ENCODE data around the gene PLXNB1. TPM values are rescaled to one million over a fixed set of nuclear protein-coding genes. Genes with fewer than 3 reads are reported as not detected.
A peak's percentile ranks its signal among the peaks of the same experiment; 100 is the strongest.

The PLXNB1 gene
- total and polyA plus RNA-seq, 2 of the 13 experiments (the other 11 are each of a cell fraction or from before 2014, with no cell fraction given) = 86.0 to 143 TPM

DNA sequence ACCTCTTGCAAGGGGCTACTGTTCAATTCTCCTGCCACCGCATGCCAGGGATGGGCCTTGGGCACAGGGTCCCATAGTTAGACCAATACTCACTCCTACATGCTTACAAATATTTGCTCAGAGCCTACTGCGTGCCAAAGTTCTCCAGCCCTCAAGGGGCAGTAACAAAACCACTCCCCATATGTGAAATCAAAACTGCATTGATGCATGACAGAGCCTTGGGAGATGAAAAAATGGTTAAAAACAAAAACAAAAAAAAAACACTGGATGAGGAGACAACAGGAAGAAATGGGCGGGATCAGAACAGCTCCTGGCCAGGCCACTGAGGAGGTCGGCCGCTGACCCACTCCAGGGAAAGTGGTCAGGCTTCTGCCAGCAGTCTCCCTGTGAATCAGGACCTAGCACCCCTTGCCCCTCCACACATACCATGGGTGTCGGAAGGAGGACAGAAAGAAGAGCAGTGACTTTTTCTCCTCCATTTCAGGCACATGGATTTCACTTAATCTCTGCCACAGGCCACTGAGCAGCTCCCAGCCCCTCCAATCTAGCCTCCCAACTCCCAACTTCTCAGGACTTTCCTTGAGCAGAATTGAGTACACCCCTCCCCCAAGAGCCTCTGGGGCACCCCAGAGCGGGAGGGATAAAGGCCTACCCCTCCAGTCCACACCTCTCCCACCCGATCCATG, 2.8 kb downstream of the PLXNB1 start (continued):
- TF ChIP-seq, protein P1, sequence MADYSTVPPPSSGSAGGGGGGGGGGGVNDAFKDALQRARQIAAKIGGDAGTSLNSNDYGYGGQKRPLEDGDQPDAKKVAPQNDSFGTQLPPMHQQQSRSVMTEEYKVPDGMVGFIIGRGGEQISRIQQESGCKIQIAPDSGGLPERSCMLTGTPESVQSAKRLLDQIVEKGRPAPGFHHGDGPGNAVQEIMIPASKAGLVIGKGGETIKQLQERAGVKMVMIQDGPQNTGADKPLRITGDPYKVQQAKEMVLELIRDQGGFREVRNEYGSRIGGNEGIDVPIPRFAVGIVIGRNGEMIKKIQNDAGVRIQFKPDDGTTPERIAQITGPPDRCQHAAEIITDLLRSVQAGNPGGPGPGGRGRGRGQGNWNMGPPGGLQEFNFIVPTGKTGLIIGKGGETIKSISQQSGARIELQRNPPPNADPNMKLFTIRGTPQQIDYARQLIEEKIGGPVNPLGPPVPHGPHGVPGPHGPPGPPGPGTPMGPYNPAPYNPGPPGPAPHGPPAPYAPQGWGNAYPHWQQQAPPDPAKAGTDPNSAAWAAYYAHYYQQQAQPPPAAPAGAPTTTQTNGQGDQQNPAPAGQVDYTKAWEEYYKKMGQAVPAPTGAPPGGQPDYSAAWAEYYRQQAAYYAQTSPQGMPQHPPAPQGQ (CRISPR knock-in tag; IDR thresholded peaks at IDR 0.05; ENCODE audit: borderline replicate concordance) = no peak
- TF ChIP-seq KLF16 (CRISPR knock-in tag; IDR thresholded peaks at IDR 0.05) (peak in 1 of 2 experiments; percentile 45; a peak in 1 of 4 replicates), KDM5A (IDR thresholded peaks at IDR 0.05; ENCODE audit: borderline replicate concordance, low read length) (no peak), DPF2 (CRISPR knock-in tag; IDR thresholded peaks at IDR 0.05; ENCODE audit: borderline replicate concordance, low read depth) (no peak), ZNF224 (CRISPR knock-in tag; IDR thresholded peaks at IDR 0.05) (no peak), ZNF782 (CRISPR knock-in tag; IDR thresholded peaks at IDR 0.05; ENCODE audit: borderline replicate concordance) (no peak), KDM5B (CRISPR knock-in tag; IDR thresholded peaks at IDR 0.05; ENCODE audit: borderline replicate concordance) (0 out of 2 replicates have a peak, but pooled peaks have one; percentile 39), SIX4 (CRISPR knock-in tag; IDR thresholded peaks at IDR 0.05) (no peak), ZBTB7A (CRISPR knock-in tag; IDR thresholded peaks at IDR 0.05) (no peak), HDAC6 (IDR thresholded peaks at IDR 0.05; ENCODE audit: low read depth, low read length) (no peak), NFKB2 (CRISPR knock-in tag; IDR thresholded peaks at IDR 0.05; ENCODE audit: borderline replicate concordance) (no peak), RFX1 (IDR thresholded peaks at IDR 0.05) (no peak)
- TF ChIP-seq, protein P2, sequence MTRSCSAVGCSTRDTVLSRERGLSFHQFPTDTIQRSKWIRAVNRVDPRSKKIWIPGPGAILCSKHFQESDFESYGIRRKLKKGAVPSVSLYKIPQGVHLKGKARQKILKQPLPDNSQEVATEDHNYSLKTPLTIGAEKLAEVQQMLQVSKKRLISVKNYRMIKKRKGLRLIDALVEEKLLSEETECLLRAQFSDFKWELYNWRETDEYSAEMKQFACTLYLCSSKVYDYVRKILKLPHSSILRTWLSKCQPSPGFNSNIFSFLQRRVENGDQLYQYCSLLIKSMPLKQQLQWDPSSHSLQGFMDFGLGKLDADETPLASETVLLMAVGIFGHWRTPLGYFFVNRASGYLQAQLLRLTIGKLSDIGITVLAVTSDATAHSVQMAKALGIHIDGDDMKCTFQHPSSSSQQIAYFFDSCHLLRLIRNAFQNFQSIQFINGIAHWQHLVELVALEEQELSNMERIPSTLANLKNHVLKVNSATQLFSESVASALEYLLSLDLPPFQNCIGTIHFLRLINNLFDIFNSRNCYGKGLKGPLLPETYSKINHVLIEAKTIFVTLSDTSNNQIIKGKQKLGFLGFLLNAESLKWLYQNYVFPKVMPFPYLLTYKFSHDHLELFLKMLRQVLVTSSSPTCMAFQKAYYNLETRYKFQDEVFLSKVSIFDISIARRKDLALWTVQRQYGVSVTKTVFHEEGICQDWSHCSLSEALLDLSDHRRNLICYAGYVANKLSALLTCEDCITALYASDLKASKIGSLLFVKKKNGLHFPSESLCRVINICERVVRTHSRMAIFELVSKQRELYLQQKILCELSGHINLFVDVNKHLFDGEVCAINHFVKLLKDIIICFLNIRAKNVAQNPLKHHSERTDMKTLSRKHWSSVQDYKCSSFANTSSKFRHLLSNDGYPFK (CRISPR knock-in tag; IDR thresholded peaks at IDR 0.05; ENCODE audit: borderline replicate concordance) = no peak
- TF ChIP-seq, protein P3, sequence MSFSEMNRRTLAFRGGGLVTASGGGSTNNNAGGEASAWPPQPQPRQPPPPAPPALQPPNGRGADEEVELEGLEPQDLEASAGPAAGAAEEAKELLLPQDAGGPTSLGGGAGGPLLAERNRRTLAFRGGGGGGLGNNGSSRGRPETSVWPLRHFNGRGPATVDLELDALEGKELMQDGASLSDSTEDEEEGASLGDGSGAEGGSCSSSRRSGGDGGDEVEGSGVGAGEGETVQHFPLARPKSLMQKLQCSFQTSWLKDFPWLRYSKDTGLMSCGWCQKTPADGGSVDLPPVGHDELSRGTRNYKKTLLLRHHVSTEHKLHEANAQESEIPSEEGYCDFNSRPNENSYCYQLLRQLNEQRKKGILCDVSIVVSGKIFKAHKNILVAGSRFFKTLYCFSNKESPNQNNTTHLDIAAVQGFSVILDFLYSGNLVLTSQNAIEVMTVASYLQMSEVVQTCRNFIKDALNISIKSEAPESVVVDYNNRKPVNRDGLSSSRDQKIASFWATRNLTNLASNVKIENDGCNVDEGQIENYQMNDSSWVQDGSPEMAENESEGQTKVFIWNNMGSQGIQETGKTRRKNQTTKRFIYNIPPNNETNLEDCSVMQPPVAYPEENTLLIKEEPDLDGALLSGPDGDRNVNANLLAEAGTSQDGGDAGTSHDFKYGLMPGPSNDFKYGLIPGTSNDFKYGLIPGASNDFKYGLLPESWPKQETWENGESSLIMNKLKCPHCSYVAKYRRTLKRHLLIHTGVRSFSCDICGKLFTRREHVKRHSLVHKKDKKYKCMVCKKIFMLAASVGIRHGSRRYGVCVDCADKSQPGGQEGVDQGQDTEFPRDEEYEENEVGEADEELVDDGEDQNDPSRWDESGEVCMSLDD (CRISPR knock-in tag; IDR thresholded peaks at IDR 0.05; ENCODE audit: borderline replicate concordance) = no peak
- TF ChIP-seq, protein P4, sequence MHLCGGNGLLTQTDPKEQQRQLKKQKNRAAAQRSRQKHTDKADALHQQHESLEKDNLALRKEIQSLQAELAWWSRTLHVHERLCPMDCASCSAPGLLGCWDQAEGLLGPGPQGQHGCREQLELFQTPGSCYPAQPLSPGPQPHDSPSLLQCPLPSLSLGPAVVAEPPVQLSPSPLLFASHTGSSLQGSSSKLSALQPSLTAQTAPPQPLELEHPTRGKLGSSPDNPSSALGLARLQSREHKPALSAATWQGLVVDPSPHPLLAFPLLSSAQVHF (CRISPR knock-in tag; IDR thresholded peaks at IDR 0.05) = no peak
- TF ChIP-seq, protein P5, sequence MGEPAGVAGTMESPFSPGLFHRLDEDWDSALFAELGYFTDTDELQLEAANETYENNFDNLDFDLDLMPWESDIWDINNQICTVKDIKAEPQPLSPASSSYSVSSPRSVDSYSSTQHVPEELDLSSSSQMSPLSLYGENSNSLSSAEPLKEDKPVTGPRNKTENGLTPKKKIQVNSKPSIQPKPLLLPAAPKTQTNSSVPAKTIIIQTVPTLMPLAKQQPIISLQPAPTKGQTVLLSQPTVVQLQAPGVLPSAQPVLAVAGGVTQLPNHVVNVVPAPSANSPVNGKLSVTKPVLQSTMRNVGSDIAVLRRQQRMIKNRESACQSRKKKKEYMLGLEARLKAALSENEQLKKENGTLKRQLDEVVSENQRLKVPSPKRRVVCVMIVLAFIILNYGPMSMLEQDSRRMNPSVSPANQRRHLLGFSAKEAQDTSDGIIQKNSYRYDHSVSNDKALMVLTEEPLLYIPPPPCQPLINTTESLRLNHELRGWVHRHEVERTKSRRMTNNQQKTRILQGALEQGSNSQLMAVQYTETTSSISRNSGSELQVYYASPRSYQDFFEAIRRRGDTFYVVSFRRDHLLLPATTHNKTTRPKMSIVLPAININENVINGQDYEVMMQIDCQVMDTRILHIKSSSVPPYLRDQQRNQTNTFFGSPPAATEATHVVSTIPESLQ (CRISPR knock-in tag; conservative IDR thresholded peaks at IDR 0.05) = no peak

All from HepG2 (cell line).